ENCODE data around the gene OSMR.
"Not testable (repeated sequence)": the region's sequence is repeated elsewhere in the genome, so short reads cannot be mapped to it uniquely, and the experiment has no call there.

The OSMR gene

GRCh38 chr5:38858839-38859238 is 13.0 kb downstream of the OSMR start:
- TF ChIP-seq CTCF (IDR thresholded peaks at IDR 0.05; ENCODE audit: poor library complexity, severe bottlenecking): no peak
- peaks cover 27% of the 10 kb centered on the region for H3K4me1 ChIP-seq (ENCODE audit: insufficient read depth, poor library complexity, severe bottlenecking)
- H3K9me3 ChIP-seq (ENCODE audit: severe bottlenecking): peaks cover 16% of the 10 kb centered on the region
- H3K27ac ChIP-seq (ENCODE audit: poor library complexity, severe bottlenecking): no peak overlapping the region
- no peak for DNase-seq (ENCODE audit: low spot score)
- no peaks in the 10 kb centered on the region for H3K27me3 ChIP-seq (ENCODE audit: insufficient read depth, poor library complexity, severe bottlenecking)
- H3K36me3 ChIP-seq (ENCODE audit: low read depth): peaks cover 51% of the 10 kb centered on the region
- no peak overlapping the region for H3K4me3 ChIP-seq (ENCODE audit: severe bottlenecking)
- no peak for ATAC-seq (ENCODE audit: low read depth)

GRCh38 chr5:38861986-38862770 is 16.4 kb downstream of the OSMR start:
- ATAC-seq (ENCODE audit: low read depth); H3K27ac ChIP-seq (ENCODE audit: poor library complexity, severe bottlenecking); DNase-seq (ENCODE audit: low spot score); H3K27me3 ChIP-seq (ENCODE audit: insufficient read depth, poor library complexity, severe bottlenecking); H3K4me3 ChIP-seq (ENCODE audit: severe bottlenecking): not testable (repeated sequence)
- Histone ChIP-seq H3K4me1 (ENCODE audit: insufficient read depth, poor library complexity, severe bottlenecking) (peaks cover 10% of the 10 kb centered on the region), H3K36me3 (ENCODE audit: low read depth) (peaks cover 44% of the 10 kb centered on the region), H3K9me3 (ENCODE audit: severe bottlenecking) (peaks cover 25% of the 10 kb centered on the region)

- H3K4me3 ChIP-seq (ENCODE audit: severe bottlenecking): no peak overlapping the region
These were observed 20.7 kb downstream of the OSMR start for GRCh38 chr5:38866362-38867031.

GRCh38 chr5:38867032-38867398 is 21.2 kb downstream of the OSMR start:
- H3K27ac ChIP-seq (ENCODE audit: poor library complexity, severe bottlenecking): peak overlapping the region; percentile 29
- DNase-seq (ENCODE audit: low spot score) (no peak), ATAC-seq (ENCODE audit: low read depth) (no peak)
- H3K4me1 ChIP-seq (ENCODE audit: insufficient read depth, poor library complexity, severe bottlenecking): peaks cover 41% of the 10 kb centered on the region
- no peak for TF ChIP-seq CTCF (IDR thresholded peaks at IDR 0.05; ENCODE audit: poor library complexity, severe bottlenecking)
- H3K4me3 ChIP-seq (ENCODE audit: severe bottlenecking): no peak overlapping the region
- peaks cover 15% of the 10 kb centered on the region for H3K9me3 ChIP-seq (ENCODE audit: severe bottlenecking)
- peaks cover 44% of the 10 kb centered on the region for H3K36me3 ChIP-seq (ENCODE audit: low read depth)
- no peaks in the 10 kb centered on the region for H3K27me3 ChIP-seq (ENCODE audit: insufficient read depth, poor library complexity, severe bottlenecking)

More at GRCh38 chr5:38866362-38867031, 20.7 kb downstream of the OSMR start:
- H3K4me1 ChIP-seq (ENCODE audit: insufficient read depth, poor library complexity, severe bottlenecking): peaks cover 36% of the 10 kb centered on the region
- H3K36me3 ChIP-seq (ENCODE audit: low read depth): peaks cover 43% of the 10 kb centered on the region
- peak overlapping the region; percentile 29 for H3K27ac ChIP-seq (ENCODE audit: poor library complexity, severe bottlenecking)
- DNase-seq (ENCODE audit: low spot score): no peak
- TF ChIP-seq CTCF (IDR thresholded peaks at IDR 0.05; ENCODE audit: poor library complexity, severe bottlenecking): no peak
- peaks cover 15% of the 10 kb centered on the region for H3K9me3 ChIP-seq (ENCODE audit: severe bottlenecking)
- ATAC-seq (ENCODE audit: low read depth): peak; percentile 9; the same call in 1 of the 3 replicates
- no peaks in the 10 kb centered on the region for H3K27me3 ChIP-seq (ENCODE audit: insufficient read depth, poor library complexity, severe bottlenecking)

- Histone ChIP-seq H3K27ac (ENCODE audit: poor library complexity, severe bottlenecking) (peak overlapping the region; percentile 29), H3K27me3 (ENCODE audit: insufficient read depth, poor library complexity, severe bottlenecking) (no peaks in the 10 kb centered on the region)
- no peak for ATAC-seq (ENCODE audit: low read depth)
These were observed 21.6 kb downstream of the OSMR start for GRCh38 chr5:38867416-38867815.

More at GRCh38 chr5:38867416-38867815, 21.6 kb downstream of the OSMR start:
- Histone ChIP-seq H3K4me3 (ENCODE audit: severe bottlenecking) (no peak overlapping the region), H3K9me3 (ENCODE audit: severe bottlenecking) (peaks cover 15% of the 10 kb centered on the region), H3K4me1 (ENCODE audit: insufficient read depth, poor library complexity, severe bottlenecking) (peaks cover 41% of the 10 kb centered on the region), H3K36me3 (ENCODE audit: low read depth) (peaks cover 44% of the 10 kb centered on the region)
- no peak for DNase-seq (ENCODE audit: low spot score)
- TF ChIP-seq CTCF (IDR thresholded peaks at IDR 0.05; ENCODE audit: poor library complexity, severe bottlenecking): no peak
